OCI-LY3 (cell line): ENCODE measurements around the gene CFAP74.

ENCODE experiments used
- EZH2phosphoT487 ChIP-seq: fragments of 200-600 bp; shearing (Covaris generic); IDR thresholded peaks from 2 replicates; pipeline ENCODE4 v1.6.1; 2018; ENCODE audit warnings: antibody characterized with exemption, mixed run types, low read depth
- TF ChIP-seq, protein P1 (sequence below): fragments of 200-600, 300-600 bp; sonication (generic); IDR thresholded peaks from 2 replicates; pipeline ENCODE4 v1.5.1; 2014; ENCODE audit warnings: antibody characterized with exemption, low read length, low read depth

DNA sequence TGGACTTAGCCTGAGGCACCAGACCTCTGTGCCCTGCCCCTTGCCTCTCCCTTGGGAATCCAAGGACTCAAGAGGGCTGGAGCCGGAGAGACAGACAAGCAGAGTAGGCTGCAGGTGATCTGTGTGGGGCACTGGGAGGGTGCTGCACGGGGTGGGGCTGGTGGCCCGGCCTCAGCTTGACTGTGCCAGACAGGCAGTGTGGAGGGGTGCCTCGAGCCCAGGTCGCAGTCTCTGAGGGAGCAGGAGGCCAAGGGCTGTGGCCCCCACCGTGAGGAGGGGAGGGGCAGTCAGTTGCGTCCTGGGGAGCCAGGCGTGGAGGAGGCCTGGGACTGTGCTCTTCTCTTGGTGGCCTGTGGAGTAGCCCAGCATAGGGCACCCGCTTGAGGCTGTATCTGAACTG, 19.6 kb upstream of the CFAP74 start:
- TF ChIP-seq, protein P1, sequence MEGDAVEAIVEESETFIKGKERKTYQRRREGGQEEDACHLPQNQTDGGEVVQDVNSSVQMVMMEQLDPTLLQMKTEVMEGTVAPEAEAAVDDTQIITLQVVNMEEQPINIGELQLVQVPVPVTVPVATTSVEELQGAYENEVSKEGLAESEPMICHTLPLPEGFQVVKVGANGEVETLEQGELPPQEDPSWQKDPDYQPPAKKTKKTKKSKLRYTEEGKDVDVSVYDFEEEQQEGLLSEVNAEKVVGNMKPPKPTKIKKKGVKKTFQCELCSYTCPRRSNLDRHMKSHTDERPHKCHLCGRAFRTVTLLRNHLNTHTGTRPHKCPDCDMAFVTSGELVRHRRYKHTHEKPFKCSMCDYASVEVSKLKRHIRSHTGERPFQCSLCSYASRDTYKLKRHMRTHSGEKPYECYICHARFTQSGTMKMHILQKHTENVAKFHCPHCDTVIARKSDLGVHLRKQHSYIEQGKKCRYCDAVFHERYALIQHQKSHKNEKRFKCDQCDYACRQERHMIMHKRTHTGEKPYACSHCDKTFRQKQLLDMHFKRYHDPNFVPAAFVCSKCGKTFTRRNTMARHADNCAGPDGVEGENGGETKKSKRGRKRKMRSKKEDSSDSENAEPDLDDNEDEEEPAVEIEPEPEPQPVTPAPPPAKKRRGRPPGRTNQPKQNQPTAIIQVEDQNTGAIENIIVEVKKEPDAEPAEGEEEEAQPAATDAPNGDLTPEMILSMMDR = no peak
- no peak for TF ChIP-seq EZH2phosphoT487
